ENCODE results near the gene KLF17.

Gene KLF17

GRCh38 chr1:44118682-44119081 lies at the start of gene KLF17:
KLF17 (plus strand) TSS chr1:44118821; CDS start chr1:44118908, 87 bp downstream.
- in situ Hi-C loops (cut with MboI; ENCODE audit: low sequenced_read_pairs), result no loop called here

- in situ Hi-C loops (cut with MboI; ENCODE audit: low sequenced_read_pairs), result no loop called here
These were observed 47.2 kb upstream of the KLF17 start for GRCh38 chr1:44071461-44071860.

GRCh38 chr1:44072204-44072603 lies 46.4 kb upstream of the KLF17 start:
- in situ Hi-C loops (cut with MboI; ENCODE audit: low sequenced_read_pairs), result no loop called here

DNA sequence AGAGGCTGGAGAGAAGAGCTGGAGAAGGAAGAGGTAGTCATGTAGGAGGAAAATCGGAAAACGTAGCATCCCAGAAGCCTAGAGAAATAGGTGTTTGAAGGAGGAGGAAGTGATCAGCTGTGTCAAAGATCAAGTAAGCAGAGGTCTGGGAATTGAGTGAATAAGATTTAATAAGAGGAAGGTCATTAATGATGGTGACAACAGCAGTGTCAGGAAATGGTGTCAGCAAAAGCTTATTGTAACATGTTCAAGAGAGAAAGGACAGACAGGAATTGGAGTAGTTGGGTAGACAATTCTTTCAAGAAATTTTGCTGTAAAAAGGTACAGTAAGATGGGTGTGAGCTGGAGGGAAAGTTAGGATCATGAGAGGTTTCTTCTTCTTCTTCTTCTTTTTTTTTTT lies 45.8 kb upstream of the KLF17 start:
- in situ Hi-C loops (cut with MboI; ENCODE audit: low sequenced_read_pairs), result no loop called here

GRCh38 chr1:44073528-44073927 lies 45.1 kb upstream of the KLF17 start:
- in situ Hi-C loops (cut with MboI; ENCODE audit: low sequenced_read_pairs), result no loop called here

GRCh38 chr1:44074415-44074814 lies 44.2 kb upstream of the KLF17 start:
- in situ Hi-C loops (cut with MboI; ENCODE audit: low sequenced_read_pairs), result no loop called here

DNA sequence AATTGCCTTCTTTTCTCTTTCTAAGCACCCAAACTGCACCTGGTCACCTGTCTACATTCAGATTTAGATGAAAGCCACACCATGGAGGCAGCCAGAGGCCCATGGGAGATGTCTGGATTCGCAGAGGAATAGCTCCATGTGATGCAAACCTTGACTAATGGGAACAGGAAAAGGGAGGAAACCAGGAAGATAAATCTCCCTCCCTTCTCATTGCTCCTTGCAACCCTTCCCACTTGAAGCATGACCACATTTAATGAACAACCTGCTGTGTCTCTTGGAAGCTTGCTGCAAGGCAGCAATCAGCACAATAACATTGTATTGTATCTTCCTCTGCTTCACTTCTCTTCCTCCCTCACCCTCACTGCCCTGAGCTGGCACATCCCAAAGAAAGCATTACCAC lies 42.6 kb upstream of the KLF17 start:
- in situ Hi-C loops (cut with MboI; ENCODE audit: low sequenced_read_pairs), result loop anchor here (25.0 kb wide), 1 partner anchor 511 kb away; no protein-coding TSS in a partner anchor

GRCh38 chr1:44077421-44077820 lies 41.2 kb upstream of the KLF17 start:
- in situ Hi-C loops (cut with MboI; ENCODE audit: low sequenced_read_pairs), result loop anchor here (25.0 kb wide), 1 partner anchor 510 kb away; no protein-coding TSS in a partner anchor

- in situ Hi-C loops (cut with MboI; ENCODE audit: low sequenced_read_pairs), result loop anchor here (25.0 kb wide), 1 partner anchor 509 kb away; no protein-coding TSS in a partner anchor
These were observed 40.5 kb upstream of the KLF17 start for GRCh38 chr1:44078104-44078503.

- in situ Hi-C loops (cut with MboI; ENCODE audit: low sequenced_read_pairs), result loop anchor here (25.0 kb wide), 1 partner anchor 508 kb away; no protein-coding TSS in a partner anchor
These were observed 39.1 kb upstream of the KLF17 start for GRCh38 chr1:44079566-44079965.

GRCh38 chr1:44084998-44085675 lies 33.5 kb upstream of the KLF17 start:
- in situ Hi-C loops (cut with MboI; ENCODE audit: low sequenced_read_pairs), result loop anchor here (25.0 kb wide), 1 partner anchor 502 kb away; no protein-coding TSS in a partner anchor

DNA sequence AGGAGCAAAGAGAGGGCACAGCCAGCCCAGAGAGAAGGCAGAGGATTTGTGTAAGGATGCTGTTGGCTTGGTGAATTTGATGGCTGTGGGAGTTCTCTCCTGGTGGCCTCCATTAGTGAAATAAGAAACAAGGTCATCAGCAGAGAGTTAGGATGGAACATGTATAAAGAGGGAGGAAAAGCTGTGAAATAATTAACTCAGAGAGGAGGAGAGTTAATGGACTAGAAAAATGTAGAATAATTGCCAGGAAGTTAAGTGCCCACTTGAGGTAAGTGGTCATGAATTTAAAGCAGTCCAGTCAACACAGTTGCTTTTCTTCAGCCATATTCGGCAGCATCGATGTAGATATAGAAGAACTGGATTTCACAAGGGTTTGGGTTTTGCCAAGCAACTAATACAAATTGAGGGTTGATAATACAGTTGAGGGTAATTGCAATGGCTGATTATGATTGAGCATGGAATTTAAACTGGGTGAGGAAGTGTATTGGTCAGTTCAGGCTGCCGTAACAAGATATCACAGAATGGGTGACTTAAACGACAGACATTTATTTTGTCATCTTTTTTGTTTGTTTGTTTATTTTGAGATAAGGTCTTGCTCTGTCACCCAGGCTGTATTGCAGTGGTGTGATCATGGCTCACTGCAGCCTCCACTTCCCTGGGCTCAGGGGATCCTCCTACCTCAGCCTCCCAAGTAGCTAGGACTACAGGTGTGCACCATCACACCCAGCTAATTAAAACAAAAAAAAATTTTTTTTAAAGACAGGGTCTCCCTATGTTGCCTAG lies 31.7 kb upstream of the KLF17 start:
- in situ Hi-C loops (cut with MboI; ENCODE audit: low sequenced_read_pairs), result loop anchor here (25.0 kb wide), 1 partner anchor 500 kb away; no protein-coding TSS in a partner anchor

- in situ Hi-C loops (cut with MboI; ENCODE audit: low sequenced_read_pairs), result loop anchor here (25.0 kb wide), 1 partner anchor 498 kb away; no protein-coding TSS in a partner anchor
These were observed 29.1 kb upstream of the KLF17 start for GRCh38 chr1:44089371-44090048.

DNA sequence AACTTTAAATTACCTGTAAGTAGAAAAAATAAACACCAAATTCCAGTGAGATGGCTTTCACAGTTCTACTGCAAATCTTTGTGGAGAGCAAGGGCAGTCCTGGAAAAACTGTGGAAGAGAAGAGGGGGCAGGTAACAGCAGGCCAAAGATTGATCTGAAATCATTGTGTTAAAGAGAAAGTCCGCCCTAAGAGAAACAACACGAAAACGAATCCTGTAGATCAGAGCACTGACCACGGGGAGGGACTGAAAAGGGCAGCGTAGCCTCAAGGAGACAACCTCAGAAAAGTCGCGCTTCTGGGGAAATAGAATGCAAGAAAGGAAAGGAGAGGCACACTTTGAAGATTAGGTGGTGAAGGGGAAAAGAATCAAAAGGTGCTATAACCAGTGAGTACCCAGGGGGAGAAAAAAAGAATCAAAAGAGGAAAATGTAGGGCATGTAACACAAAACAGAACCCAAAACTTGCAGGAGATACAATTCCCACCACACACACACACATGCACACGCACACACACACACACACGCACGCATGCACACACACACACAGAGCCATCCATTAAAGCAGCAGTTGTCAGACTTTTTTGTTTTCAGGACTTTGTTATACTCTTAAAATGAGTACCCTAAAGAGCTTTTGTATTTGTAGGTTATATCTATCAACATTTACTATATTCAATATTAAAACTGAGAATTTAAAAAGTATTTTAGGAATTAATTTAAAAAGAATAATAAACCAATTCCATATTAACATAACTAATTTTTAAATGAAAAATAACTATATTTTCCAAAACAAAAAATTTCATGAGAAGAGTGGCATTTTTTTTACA lies 28.0 kb upstream of the KLF17 start:
- in situ Hi-C loops (cut with MboI; ENCODE audit: low sequenced_read_pairs), result loop anchor here (25.0 kb wide), 1 partner anchor 497 kb away; no protein-coding TSS in a partner anchor

- in situ Hi-C loops (cut with MboI; ENCODE audit: low sequenced_read_pairs), result loop anchor here (25.0 kb wide), 1 partner anchor 493 kb away; no protein-coding TSS in a partner anchor
These were observed 24.6 kb upstream of the KLF17 start for GRCh38 chr1:44094047-44094446.

GRCh38 chr1:44100183-44100868 lies 18.3 kb upstream of the KLF17 start:
- in situ Hi-C loops (cut with MboI; ENCODE audit: low sequenced_read_pairs), result no loop called here

- in situ Hi-C loops (cut with MboI; ENCODE audit: low sequenced_read_pairs), result no loop called here
These were observed 17.3 kb upstream of the KLF17 start for GRCh38 chr1:44101328-44101727.

DNA sequence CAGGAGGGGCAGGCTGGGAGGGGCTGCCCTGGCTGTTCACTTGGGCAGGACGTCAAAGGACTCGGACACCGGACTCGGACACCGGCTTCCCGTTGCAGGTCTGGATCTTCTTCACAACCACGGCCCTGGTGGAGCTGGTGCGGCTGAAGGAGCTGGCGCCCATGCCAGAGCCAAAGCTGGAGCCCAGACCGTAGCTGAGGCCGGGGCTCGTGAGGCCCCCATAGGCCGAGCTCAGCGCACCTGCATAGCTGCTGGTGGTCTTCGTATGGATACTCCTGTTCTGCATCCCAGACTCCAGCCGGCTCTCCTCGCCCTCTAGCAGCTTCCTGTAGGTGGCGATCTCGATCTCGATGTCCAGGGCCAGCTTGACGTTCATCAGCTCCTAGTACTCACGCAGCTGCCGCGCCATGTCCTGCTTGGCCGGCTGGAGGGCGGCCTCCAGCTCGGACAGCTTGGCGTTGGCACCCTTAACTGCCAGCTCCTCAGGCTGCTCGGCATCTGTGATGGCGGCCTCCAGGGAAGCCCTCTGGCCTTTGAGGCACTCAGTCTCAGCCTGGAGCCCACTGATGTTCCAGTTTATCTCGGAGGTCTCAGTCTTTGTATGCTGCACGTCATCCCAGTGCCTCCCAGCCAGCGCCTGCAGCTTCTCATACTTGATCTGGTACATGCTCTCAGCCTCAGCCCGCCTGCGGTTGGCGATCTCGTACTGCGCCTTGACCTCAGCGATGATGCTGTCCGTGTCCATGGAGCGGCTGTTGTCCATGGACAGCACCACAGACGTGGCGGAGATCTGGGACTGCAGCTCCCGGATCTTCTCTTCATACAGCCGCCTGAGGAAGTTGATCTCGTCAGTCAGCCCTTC lies 15.1 kb upstream of the KLF17 start:
- in situ Hi-C loops (cut with MboI; ENCODE audit: low sequenced_read_pairs), result no loop called here

- in situ Hi-C loops (cut with MboI; ENCODE audit: low sequenced_read_pairs), result no loop called here
These were observed 12.8 kb upstream of the KLF17 start for GRCh38 chr1:44105810-44106209.
